ENCODE results near the gene SF3B3.

GRCh38 chr16:70523743-70524398, at the start of gene SF3B3:
- TF ChIP-seq, protein P1, sequence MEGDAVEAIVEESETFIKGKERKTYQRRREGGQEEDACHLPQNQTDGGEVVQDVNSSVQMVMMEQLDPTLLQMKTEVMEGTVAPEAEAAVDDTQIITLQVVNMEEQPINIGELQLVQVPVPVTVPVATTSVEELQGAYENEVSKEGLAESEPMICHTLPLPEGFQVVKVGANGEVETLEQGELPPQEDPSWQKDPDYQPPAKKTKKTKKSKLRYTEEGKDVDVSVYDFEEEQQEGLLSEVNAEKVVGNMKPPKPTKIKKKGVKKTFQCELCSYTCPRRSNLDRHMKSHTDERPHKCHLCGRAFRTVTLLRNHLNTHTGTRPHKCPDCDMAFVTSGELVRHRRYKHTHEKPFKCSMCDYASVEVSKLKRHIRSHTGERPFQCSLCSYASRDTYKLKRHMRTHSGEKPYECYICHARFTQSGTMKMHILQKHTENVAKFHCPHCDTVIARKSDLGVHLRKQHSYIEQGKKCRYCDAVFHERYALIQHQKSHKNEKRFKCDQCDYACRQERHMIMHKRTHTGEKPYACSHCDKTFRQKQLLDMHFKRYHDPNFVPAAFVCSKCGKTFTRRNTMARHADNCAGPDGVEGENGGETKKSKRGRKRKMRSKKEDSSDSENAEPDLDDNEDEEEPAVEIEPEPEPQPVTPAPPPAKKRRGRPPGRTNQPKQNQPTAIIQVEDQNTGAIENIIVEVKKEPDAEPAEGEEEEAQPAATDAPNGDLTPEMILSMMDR (IDR thresholded peaks at IDR 0.05), result no peak
- peak in 1 of 2 donors; percentile 35 for TF ChIP-seq POLR2A (IDR thresholded peaks at IDR 0.05)

Measured in vagina (tissue), 2 donors.